ENCODE results near the gene LPP. TPM values are rescaled to one million over a fixed set of nuclear protein-coding genes. Genes with fewer than 3 reads are reported as not detected.

Gene LPP
- total RNA-seq, 4 donors from 2014 or later = 207 to 592 (median 406) TPM

DNA sequence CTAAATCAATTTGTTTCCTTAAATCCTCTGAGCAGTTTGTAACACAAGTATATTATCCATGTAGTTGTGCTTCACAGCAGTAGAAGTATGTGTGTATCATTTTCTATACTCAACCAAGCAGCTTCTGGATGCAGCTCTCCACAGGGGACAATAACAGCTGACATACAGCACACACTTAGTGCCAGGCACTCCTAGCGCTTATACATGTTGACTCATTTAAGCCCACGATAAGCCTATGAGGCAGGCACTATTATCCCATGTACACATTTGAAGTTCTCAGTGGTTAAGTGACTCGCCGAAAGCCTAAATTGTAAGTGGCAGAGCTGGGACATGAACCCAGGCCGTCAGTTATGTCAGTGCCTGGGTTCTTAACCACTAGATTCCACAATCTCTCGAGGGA, 20.3 kb upstream of the LPP start:
- intact Hi-C loops (cut with DNase I; ENCODE audit: low total_unique reads) = no loop called here
- TF ChIP-seq, protein P1, sequence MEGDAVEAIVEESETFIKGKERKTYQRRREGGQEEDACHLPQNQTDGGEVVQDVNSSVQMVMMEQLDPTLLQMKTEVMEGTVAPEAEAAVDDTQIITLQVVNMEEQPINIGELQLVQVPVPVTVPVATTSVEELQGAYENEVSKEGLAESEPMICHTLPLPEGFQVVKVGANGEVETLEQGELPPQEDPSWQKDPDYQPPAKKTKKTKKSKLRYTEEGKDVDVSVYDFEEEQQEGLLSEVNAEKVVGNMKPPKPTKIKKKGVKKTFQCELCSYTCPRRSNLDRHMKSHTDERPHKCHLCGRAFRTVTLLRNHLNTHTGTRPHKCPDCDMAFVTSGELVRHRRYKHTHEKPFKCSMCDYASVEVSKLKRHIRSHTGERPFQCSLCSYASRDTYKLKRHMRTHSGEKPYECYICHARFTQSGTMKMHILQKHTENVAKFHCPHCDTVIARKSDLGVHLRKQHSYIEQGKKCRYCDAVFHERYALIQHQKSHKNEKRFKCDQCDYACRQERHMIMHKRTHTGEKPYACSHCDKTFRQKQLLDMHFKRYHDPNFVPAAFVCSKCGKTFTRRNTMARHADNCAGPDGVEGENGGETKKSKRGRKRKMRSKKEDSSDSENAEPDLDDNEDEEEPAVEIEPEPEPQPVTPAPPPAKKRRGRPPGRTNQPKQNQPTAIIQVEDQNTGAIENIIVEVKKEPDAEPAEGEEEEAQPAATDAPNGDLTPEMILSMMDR (IDR thresholded peaks at IDR 0.05) = no peak
- TF ChIP-seq POLR2AphosphoS5 (IDR thresholded peaks at IDR 0.05) = no peak
- no peak for TF ChIP-seq EP300 (IDR thresholded peaks at IDR 0.05; ENCODE audit: low read depth)
- TF ChIP-seq POLR2A (IDR thresholded peaks at IDR 0.05) = no peak
- no peak for DNase-seq
- H3K27ac ChIP-seq = no peak overlapping the region
- H3K9me3 ChIP-seq = no peaks in the 10 kb centered on the region
- H3K36me3 ChIP-seq = no peaks in the 10 kb centered on the region
- in situ Hi-C loops (cut with MboI; ENCODE audit: low pct_ligation_motif_present in 1 of 4, low pct_unique_long_range_greater_than_20kb in 1 of 4, low sequenced_read_pairs in 3 of 4) = no loop called here
- H3K4me1 ChIP-seq = peaks cover 0 to 9% (median 0%) of the 10 kb centered on the region in 4 donors
- H3K27me3 ChIP-seq = no peaks in the 10 kb centered on the region
- H3K4me3 ChIP-seq = no peak overlapping the region
- 93% methylated on average over 6 of the region's 6 CpGs; no CpG with 5 or more reads in 1 of the 2 donors for WGBS, 2 donors (ENCODE audit: low coverage in 1 of 2)

DNA sequence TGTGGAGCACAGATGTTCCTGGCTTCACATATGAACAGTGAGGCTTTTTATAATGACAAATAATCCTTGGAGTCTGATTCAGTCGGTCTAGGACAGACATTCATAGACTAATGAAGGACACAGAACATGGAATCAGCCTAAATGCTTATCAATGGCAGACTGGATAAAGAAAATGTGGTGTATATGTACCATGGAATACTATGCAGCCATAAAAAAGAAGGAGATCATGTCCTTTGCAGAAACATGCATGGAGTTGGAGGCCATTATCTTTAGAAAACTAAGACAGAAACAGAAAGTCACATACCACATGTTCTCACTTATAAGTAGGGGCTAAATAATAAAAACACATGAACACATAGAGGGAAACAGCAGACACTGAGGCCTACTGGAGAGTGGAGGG, 19.9 kb upstream of the LPP start:
- H3K27ac ChIP-seq = no peak overlapping the region
- no peaks in the 10 kb centered on the region for H3K36me3 ChIP-seq
- TF ChIP-seq POLR2AphosphoS5 (IDR thresholded peaks at IDR 0.05) = no peak
- no peak for TF ChIP-seq EP300 (IDR thresholded peaks at IDR 0.05; ENCODE audit: low read depth)
- no peak for TF ChIP-seq POLR2A (IDR thresholded peaks at IDR 0.05)
- TF ChIP-seq, protein P1 (IDR thresholded peaks at IDR 0.05) = no peak
- H3K27me3 ChIP-seq = no peaks in the 10 kb centered on the region
- H3K4me1 ChIP-seq = peaks cover 0 to 9% (median 0%) of the 10 kb centered on the region in 4 donors
- no peak for DNase-seq
- intact Hi-C loops (cut with DNase I; ENCODE audit: low total_unique reads) = no loop called here
- no peak overlapping the region for H3K4me3 ChIP-seq
- WGBS, 2 donors (ENCODE audit: low coverage in 1 of 2) = 91% methylated on average over 1 of the region's 1 CpG; no CpG with 5 or more reads in 1 of the 2 donors
- H3K9me3 ChIP-seq = no peaks in the 10 kb centered on the region
- in situ Hi-C loops (cut with MboI; ENCODE audit: low pct_ligation_motif_present in 1 of 4, low pct_unique_long_range_greater_than_20kb in 1 of 4, low sequenced_read_pairs in 3 of 4) = no loop called here

DNA sequence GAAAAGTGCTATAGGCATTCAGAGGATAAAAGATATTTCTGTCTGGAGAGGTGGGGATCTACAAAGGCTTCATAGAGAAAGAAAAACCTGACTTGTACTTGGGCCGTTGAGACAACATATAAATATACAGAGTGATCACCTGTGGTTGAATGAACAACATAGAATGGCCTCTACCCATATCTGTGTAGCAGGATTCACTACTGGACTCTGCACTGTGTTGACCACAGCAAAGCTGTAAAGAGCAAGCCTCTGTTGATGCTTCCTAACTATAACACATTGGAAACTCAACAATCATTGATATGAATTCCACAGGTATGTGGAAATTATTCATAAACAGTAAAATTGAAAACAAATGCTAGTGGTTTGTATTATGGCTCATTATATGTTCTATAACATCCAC, 19.1 kb upstream of the LPP start:
- intact Hi-C loops (cut with DNase I; ENCODE audit: low total_unique reads) (no loop called here), in situ Hi-C loops (cut with MboI; ENCODE audit: low pct_ligation_motif_present in 1 of 4, low pct_unique_long_range_greater_than_20kb in 1 of 4, low sequenced_read_pairs in 3 of 4) (no loop called here)
- H3K4me1 ChIP-seq = peaks cover 0 to 3% (median 0%) of the 10 kb centered on the region in 4 donors
- 95 to 100% methylated on average over 1 of the region's 1 CpG for WGBS, 2 donors (ENCODE audit: low coverage in 1 of 2)
- no peak overlapping the region for H3K4me3 ChIP-seq
- TF ChIP-seq POLR2AphosphoS5 (IDR thresholded peaks at IDR 0.05) = no peak
- no peak for TF ChIP-seq POLR2A (IDR thresholded peaks at IDR 0.05)
- no peak for TF ChIP-seq EP300 (IDR thresholded peaks at IDR 0.05; ENCODE audit: low read depth)
- TF ChIP-seq, protein P1 (IDR thresholded peaks at IDR 0.05) = no peak
- no peak overlapping the region for H3K27ac ChIP-seq
- H3K36me3 ChIP-seq = no peaks in the 10 kb centered on the region
- no peak for DNase-seq
- no peaks in the 10 kb centered on the region for H3K9me3 ChIP-seq
- H3K27me3 ChIP-seq = no peaks in the 10 kb centered on the region

DNA sequence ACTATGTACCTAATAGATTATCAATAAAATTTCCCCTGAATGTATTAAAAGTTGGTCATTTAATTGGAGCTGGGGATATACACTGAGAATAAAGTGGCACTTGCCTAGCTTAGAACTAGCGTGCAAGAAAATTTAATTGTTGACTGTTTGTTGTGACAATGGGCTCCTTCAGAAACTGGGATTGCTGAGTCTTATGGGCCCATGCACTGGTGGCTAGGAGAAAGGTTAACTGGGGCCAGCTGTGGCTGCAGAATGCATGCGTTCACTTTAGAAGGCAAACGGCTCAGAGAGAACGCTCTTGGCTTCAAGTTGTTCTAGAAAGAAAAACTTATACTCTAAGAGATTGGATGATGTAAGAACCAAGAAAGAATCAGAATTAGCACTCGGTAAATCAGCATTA, 18.7 kb upstream of the LPP start:
- in situ Hi-C loops (cut with MboI; ENCODE audit: low pct_ligation_motif_present in 1 of 4, low pct_unique_long_range_greater_than_20kb in 1 of 4, low sequenced_read_pairs in 3 of 4) (no loop called here), intact Hi-C loops (cut with DNase I; ENCODE audit: low total_unique reads) (no loop called here)
- Histone ChIP-seq H3K27ac (no peak overlapping the region), H3K4me3 (no peak overlapping the region), H3K9me3 (no peaks in the 10 kb centered on the region), H3K4me1 (peaks cover 0 to 3% (median 0%) of the 10 kb centered on the region in 4 donors), H3K27me3 (no peaks in the 10 kb centered on the region), H3K36me3 (no peaks in the 10 kb centered on the region)
- 76 to 96% methylated on average over 5 of the region's 5 CpGs for WGBS, 2 donors (ENCODE audit: low coverage in 1 of 2)
- TF ChIP-seq POLR2AphosphoS5 (IDR thresholded peaks at IDR 0.05) (no peak), EP300 (IDR thresholded peaks at IDR 0.05; ENCODE audit: low read depth) (no peak), POLR2A (IDR thresholded peaks at IDR 0.05) (no peak)
- TF ChIP-seq, protein P1 (IDR thresholded peaks at IDR 0.05) = no peak
- DNase-seq = no peak
